B cell (primary cell): ENCODE measurements around the gene PLXNB2. TPM values are rescaled to one million over a fixed set of nuclear protein-coding genes. Genes with fewer than 3 reads are reported as not detected.

Experiments used
- ATAC-seq: fragments of 200-7000 bp; cut with Tn5 transposase; one replicate; pipeline ENCODE4 v1.10.0; 2021; ENCODE audit warnings: low read depth, mild to moderate bottlenecking, moderate number of reproducible peaks, moderate library complexity
- CTCF ChIA-PET: fragments of 350-600 bp; sonication (Branson Sonifier 250); formaldehyde crosslinking; loops from one replicate; lab custom pipeline; 2021; ENCODE audit warnings: antibody characterized with exemption, inconsistent platforms; lab: Charles Lee
- POLR2A ChIA-PET: fragments of 350-600 bp; sonication (Branson Sonifier 250); formaldehyde crosslinking; loops from one replicate; lab custom pipeline; 2021; ENCODE audit warnings: antibody characterized with exemption; lab: Charles Lee
- DNase-seq: peaks from one replicate; pipeline ENCODE4 v3.0.0; 2013
- H2AFZ ChIP-seq: 2 replicates; pipeline ENCODE4 v1.6.1; 2012; ENCODE audit warnings: mild to moderate bottlenecking, low read depth, low read length; ENCODE audit not compliant: insufficient read depth, poor library complexity, severe bottlenecking
- H3K27ac ChIP-seq, 2 donors: 1 replicate in 1 of 2; 2 replicates in 1 of 2; pipeline ENCODE4 v1.5.1; 2012 to 2013; ENCODE audit warnings: low read length in 2 of 2, mild to moderate bottlenecking in 2 of 2, moderate library complexity in 1 of 2
- H3K27me3 ChIP-seq, 4 experiments: fragments of 200-600 bp in 1 of 4; sonication (generic) in 1 of 4; replicated peaks in 1 of 4; 1 replicate in 2 of 4; 2 replicates in 2 of 4; pipeline versions ENCODE4 v1.6.1 to v1.7.0; 2013 to 2016; ENCODE audit warnings: low read length in 3 of 4, mild to moderate bottlenecking in 2 of 4, mixed read lengths in 1 of 4, moderate library complexity in 1 of 4; ENCODE audit not compliant: insufficient read depth in 4 of 4, control insufficient read depth in 3 of 4; ENCODE audit errors: control extremely low read depth in 1 of 4
- H3K36me3 ChIP-seq, 2 experiments: replicated peaks in 1 of 2; 1 replicate in 1 of 2; 2 replicates in 1 of 2; pipeline versions ENCODE4 v1.6.1 to v1.7.1; 2013; ENCODE audit warnings: low read length in 1 of 2; ENCODE audit not compliant: insufficient read depth in 2 of 2, control insufficient read depth in 1 of 2; ENCODE audit errors: control extremely low read depth in 1 of 2, extremely low read depth in 1 of 2
- H3K4me1 ChIP-seq, 2 donors: fragments of 200-600 bp in 1 of 2; sonication (generic) in 1 of 2; 1 replicate in 1 of 2; 2 replicates in 1 of 2; pipeline versions ENCODE4 v1.5.1 to v1.6.1; 2013 to 2017; ENCODE audit warnings: low read length in 2 of 2; ENCODE audit not compliant: control insufficient read depth in 2 of 2, insufficient read depth in 2 of 2
- H3K4me2 ChIP-seq: replicated peaks from 2 replicates; pipeline ENCODE3; 2012; ENCODE audit warnings: mild to moderate bottlenecking, low read depth, low read length; ENCODE audit not compliant: poor library complexity, severe bottlenecking
- H3K4me3 ChIP-seq, 5 experiments: fragments of 200-600 bp in 1 of 5; sonication (generic) in 1 of 5; 1 replicate in 3 of 5; 2 replicates in 2 of 5; pipeline versions ENCODE4 v1.5.1 to v1.7.0; 2011 to 2016; ENCODE audit warnings: low read length in 4 of 5, mild to moderate bottlenecking in 4 of 5, low read depth in 2 of 5, control low read depth in 1 of 5, moderate library complexity in 1 of 5; ENCODE audit not compliant: insufficient read depth in 1 of 5; ENCODE audit errors: control extremely low read depth in 1 of 5, extremely low read depth in 1 of 5
- H3K79me2 ChIP-seq: fragments of 200-600 bp; sonication (generic); one replicate; pipeline ENCODE4 v1.6.0; 2016; ENCODE audit warnings: low read length; ENCODE audit not compliant: control insufficient read depth, insufficient read depth
- H3K9ac ChIP-seq: fragments of 200-600 bp; sonication (generic); 2 replicates; pipeline ENCODE4 v1.6.1; 2017; ENCODE audit warnings: mild to moderate bottlenecking, low read length, moderate library complexity
- H3K9me3 ChIP-seq, 3 donors: one replicate each; pipeline versions ENCODE4 v1.6.1 to v1.7.1; 2013; ENCODE audit warnings: low read length in 2 of 3; ENCODE audit not compliant: control insufficient read depth in 2 of 3, insufficient read depth in 1 of 3; ENCODE audit errors: control extremely low read depth in 1 of 3
- H4K20me1 ChIP-seq: 2 replicates; pipeline ENCODE4 v1.6.0; 2012; ENCODE audit warnings: mild to moderate bottlenecking, low read length; ENCODE audit not compliant: insufficient read depth, control insufficient read depth, poor library complexity, severe bottlenecking
- H3K27ac Mint-ChIP-seq: one replicate; pipeline ENCODE4 v1.8.0; 2021; ENCODE audit warnings: mixed read lengths
- H3K27me3 Mint-ChIP-seq: one replicate; pipeline ENCODE4 v1.8.0; 2021; ENCODE audit warnings: mixed read lengths
- H3K4me1 Mint-ChIP-seq: one replicate; pipeline ENCODE4 v1.8.0; 2021; ENCODE audit warnings: mixed read lengths
- H3K4me3 Mint-ChIP-seq: one replicate; pipeline ENCODE4 v1.8.0; 2021; ENCODE audit warnings: mixed read lengths
- H3K9me3 Mint-ChIP-seq: one replicate; pipeline ENCODE4 v1.8.0; 2022; ENCODE audit warnings: mixed read lengths; ENCODE audit not compliant: insufficient read depth
- CTCF ChIP-seq: fragments of 200-600 bp; IDR thresholded peaks from one replicate; pipeline ENCODE4 v1.8.0; 2022; ENCODE audit warnings: antibody characterized with exemption, mild to moderate bottlenecking
- EZH2 ChIP-seq: IDR thresholded peaks from 2 replicates; pipeline ENCODE4 v1.6.1; 2012; ENCODE audit warnings: borderline replicate concordance, low read depth, mild to moderate bottlenecking, moderate library complexity, low read length; ENCODE audit not compliant: insufficient read depth, poor library complexity, severe bottlenecking
- WGBS: methylation state at CpG from one replicate; pipeline ENCODE4 v1.1.5; 2013; ENCODE audit warnings: missing lambda C conversion rate; ENCODE audit not compliant: insufficient coverage; 5-methylcytosine and 5-hydroxymethylcytosine counted together
- intact Hi-C: fragments of 100-400 bp; cut with micrococcal nuclease; formaldehyde crosslinking; loops from one replicate; pipeline ENCODE4 v1.10.0; 2022
- polyA plus RNA-seq: library from polyadenylated mRNA; depleted of rRNA; stranded (reverse); fragments of >200 nt; gene quantifications from 2 replicates; pipeline ENCODE4 v1.2.3, GENCODE V29; 2012
- total RNA-seq, 2 donors: library from RNA; stranded (reverse); fragments of 120-200 nt in 1 of 2; gene quantifications; 1 replicate in 1 of 2; 2 replicates in 1 of 2; pipeline versions ENCODE4 v1.2.3 to v1.2.4, GENCODE V29; 2013 to 2022

Gene PLXNB2
- total and polyA plus RNA-seq, 2 donors (not counting 1 experiment from before 2014, with no cell fraction given): 5.2 to 31.4 TPM

DNA sequence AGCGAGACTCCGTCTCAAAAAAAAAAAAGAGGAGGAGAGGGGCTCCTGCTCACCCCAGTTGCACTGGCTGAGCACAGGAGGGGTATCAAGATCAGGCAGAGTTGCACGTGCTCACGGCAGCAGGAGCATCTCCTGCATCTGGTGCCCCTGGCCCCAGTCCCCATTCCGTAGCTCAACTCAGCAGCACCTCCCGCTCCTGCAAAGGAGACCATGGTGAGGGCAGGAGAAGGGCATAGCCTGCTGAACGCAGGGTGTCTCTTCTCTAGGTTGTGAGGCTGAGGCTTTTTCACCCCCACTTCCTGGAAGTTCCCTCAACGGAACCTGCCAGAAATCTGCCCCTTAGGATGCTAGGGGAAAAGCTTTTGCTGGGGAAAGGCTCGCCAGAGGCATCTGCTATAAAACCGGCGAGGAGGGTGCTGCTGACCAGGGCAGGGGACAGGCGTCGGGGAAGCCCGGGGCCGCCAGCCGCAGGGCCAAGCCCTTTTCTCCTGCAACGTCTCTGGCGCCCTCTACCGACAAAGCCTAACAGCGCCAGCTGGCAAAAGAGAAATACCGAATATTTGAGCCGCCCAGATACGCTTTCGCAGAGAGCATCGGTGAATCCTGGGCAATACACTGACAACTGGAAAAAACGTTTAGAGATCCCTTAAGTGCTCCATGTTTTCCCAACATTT is 34.7 kb upstream of the PLXNB2 start:
- Mint-ChIP-seq H3K4me3 (peak overlapping the region; percentile 90), H3K27me3 (no peaks in the 10 kb centered on the region), H3K27ac (peak overlapping the region; percentile 82), H3K9me3 (no peaks in the 10 kb centered on the region), H3K4me1 (peaks cover 10% of the 10 kb centered on the region)
- Histone ChIP-seq H3K4me3 (peak overlapping the region; percentile 33 to 78 (median 74)), H2AFZ (peak overlapping the region; percentile 89), H3K4me2 (peak overlapping the region; percentile 95), H3K79me2 (peaks cover 30% of the 10 kb centered on the region), H3K4me1 (peaks cover 16 to 21% of the 10 kb centered on the region in 2 donors), H3K27ac (peak overlapping the region; percentile 51 to 81), H4K20me1 (peaks cover 12% of the 10 kb centered on the region), H3K9me3 (no peaks in the 10 kb centered on the region), H3K9ac (peak overlapping the region; percentile 90), H3K27me3 (no peaks in the 10 kb centered on the region), H3K36me3 (peaks cover 1 to 2% of the 10 kb centered on the region in 2 experiments)
- peak; percentile 91 for DNase-seq
- no peak for TF ChIP-seq EZH2
- TF ChIP-seq CTCF: peak; percentile 94
- ATAC-seq: peak; percentile 52
- WGBS: 15% methylated on average over 24 of the region's 26 CpGs
- POLR2A ChIA-PET: interaction anchor here (0.6 to 1.3 kb wide), 3 partner anchors 14 to 201 kb away, joined by 3 to 4 read pairs (median 4); no protein-coding TSS in a partner anchor
- CTCF ChIA-PET: interaction anchor here (0.6 to 2.7 kb wide), 33 partner anchors 11 to 406 kb away, joined by 3 to 73 read pairs (median 5); partner anchors contain the start of genes DENND6B, HDAC10, LMF2 and NCAPH2
- intact Hi-C loops: loop anchor here (1.0 to 5.0 kb wide), 9 partner anchors 15 to 279 kb away; partner anchors contain the start of genes CHKB, DENND6B, LMF2 and MAPK11
